Measurements from ENCODE around the gene MSI2. TPM values are rescaled to one million over a fixed set of nuclear protein-coding genes. Genes with fewer than 3 reads are reported as not detected.

Gene MSI2
- total RNA-seq, 1 donor from 2014 or later: 24.2 TPM

- no peak for DNase-seq (ENCODE audit: low spot score)
- ATAC-seq: no peak
Measured at GRCh38 chr17:57406131-57406980, 150.0 kb downstream of the MSI2 start.

GRCh38 chr17:57406981-57407286 is 150.6 kb downstream of the MSI2 start:
- DNase-seq (ENCODE audit: low spot score) (no peak), ATAC-seq (no peak)

DNA sequence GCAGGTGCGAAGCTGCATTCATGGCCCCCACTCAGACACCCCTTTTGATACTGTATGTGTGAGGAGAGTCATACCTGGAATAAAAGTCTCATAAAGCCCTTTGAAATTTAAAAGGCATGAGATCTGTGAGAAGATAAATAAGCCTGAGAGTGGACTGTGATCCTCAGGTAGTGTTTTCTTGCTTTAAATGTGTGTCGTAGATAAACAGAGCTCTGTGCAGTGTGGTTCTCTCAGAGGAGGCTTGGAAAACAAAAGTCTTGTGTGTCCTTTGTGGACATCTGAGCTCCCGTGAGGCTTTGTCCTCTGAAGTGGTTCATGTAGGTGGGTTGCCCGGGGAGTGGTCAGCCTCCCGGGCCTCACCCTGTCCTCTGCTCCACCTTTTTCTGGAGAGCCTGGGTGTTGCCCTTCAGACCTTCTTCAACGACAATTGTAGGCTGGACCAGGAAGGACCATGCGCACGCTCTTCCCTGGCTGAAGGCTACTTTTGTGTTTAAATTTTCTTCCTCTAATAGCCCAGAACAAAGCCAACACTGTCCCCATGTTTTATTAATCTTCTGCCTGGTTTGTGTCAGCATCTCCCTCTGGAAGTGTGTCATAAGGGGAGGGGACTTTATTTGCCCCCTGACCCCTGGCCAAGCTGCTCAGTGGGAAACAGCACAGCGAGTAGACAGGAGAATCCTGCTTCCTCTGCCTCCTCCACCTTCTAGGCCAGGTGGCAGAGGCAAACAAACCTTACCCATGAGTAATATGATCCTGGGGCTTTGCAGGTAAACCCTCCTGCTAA is 151.2 kb downstream of the MSI2 start:
- no peak for ATAC-seq

GRCh38 chr17:57408071-57408811 is 151.9 kb downstream of the MSI2 start:
- no peak for ATAC-seq

More for the DNA sequence above, 151.2 kb downstream of the MSI2 start:
- DNase-seq (ENCODE audit: low spot score): no peak

DNA sequence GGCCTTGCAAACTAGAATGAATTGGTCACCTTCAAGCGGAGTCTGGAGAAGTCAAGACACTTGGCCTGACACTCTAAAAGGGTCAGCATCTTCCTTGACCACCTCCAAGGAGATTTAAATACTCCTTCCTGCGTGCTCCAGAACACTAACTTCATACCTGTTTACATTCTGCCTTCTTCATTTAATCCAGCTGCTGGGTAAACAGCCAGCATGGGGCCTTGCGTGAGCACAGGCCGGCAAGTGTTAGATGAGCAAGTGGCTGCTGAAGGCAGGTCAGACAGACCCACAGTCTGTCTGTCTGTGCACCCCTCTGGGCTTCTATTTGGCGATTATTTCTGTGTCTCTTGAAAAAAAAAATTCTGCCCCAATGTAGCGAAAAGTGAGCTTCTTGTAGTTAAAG is 153.8 kb downstream of the MSI2 start:
- DNase-seq (ENCODE audit: low spot score) (no peak), ATAC-seq (no peak)

More at GRCh38 chr17:57408071-57408811, 151.9 kb downstream of the MSI2 start:
- no peak for DNase-seq (ENCODE audit: low spot score)

DNA sequence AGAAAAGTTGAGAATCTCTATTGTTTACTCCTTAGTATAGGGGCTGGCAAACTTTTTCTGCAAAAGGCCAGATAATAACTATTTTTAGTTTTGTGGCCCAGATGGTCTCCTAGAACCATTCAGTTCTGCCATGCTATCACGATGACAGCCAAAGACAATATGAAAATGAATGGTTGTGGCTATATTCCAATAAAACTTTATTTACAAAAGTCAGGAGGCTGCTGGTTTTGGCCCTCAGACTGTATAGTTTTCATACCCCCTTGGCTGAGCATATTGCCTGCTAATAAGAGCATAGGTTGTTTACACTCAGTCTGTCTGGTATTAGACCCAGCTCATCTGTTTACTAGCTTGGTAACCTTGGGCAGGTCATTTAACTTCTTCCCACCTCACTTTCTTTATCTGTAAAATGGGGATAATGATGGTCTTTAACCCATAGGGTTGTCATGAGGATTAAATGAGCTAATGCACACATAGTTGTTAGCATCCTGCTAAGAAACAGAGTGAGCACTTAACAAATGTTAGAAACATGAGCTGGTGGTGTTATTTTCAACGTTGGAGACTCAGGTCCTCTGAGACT is 156.3 kb downstream of the MSI2 start:
- DNase-seq (ENCODE audit: low spot score): no peak
- ATAC-seq: no peak

- ATAC-seq (peak; percentile 24), DNase-seq (ENCODE audit: low spot score) (no peak)
Measured at GRCh38 chr17:57413848-57414651, 157.7 kb downstream of the MSI2 start.

DNA sequence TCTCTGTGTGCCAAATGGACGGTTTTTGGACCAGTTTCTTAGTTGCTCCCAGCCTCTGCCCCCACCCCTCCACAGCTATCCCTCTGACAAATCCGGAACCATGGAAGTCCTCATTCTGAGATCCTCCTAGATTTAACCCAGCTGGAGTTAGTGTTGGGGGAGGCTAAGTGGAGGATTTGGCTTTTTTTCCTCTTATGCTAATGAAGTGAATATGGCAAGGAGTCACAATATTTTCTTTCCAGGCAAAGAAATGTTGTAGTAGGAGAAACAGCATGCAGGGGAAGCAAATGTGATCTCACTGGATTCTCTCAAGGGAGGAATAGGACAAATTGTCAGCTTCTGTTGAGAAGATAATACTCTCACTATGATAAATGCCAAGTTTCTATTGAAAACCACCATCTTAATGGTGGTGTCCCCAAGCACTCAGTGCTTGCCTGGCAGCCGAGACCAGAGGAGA is 159.5 kb downstream of the MSI2 start:
- DNase-seq (ENCODE audit: low spot score): no peak
- no peak for ATAC-seq

DNA sequence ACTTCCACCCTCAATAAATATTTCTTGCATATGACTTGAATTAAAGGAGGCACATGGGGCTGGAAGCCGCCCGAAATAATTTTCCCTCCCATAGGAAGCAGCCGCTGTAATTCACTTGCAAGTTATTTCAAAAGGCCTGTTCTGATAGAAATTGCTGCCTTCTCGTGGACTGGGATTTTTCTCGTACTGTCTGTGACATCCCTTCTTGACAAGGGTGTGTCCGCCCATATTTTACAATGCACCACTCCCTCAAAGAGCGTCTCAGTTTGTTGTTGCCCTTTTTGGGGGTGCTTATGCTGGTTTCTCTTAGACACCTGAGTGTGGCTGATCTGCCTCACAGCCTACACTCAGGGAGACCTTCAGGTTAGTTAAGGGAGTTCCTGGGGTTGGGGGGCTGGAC is 160.0 kb downstream of the MSI2 start:
- DNase-seq (ENCODE audit: low spot score): no peak

DNA sequence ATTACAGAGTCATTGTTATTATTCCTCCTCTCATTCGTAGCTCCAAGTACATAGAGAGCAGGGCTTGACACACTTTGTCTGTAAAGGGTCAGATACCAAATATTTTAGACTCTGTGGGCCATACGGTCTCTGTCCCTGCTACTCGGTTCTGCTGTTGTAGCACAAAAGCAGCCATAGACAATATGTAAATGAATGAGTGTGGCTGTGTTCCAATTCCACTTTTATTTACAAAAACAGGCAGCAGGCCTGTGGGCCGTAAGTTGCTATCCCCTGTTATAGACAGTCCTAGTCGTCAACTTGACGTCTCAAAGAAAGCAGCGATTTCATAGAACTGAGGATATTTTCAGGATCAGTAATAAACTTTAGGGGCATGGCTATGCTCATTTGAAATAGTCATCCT is 161.6 kb downstream of the MSI2 start:
- no peak for ATAC-seq
- DNase-seq (ENCODE audit: low spot score): no peak

More for the DNA sequence above, 160.0 kb downstream of the MSI2 start:
- no peak for ATAC-seq

- no peak for ATAC-seq
Measured at GRCh38 chr17:57418463-57419246, 162.3 kb downstream of the MSI2 start.

GRCh38 chr17:57419940-57420550 is 163.7 kb downstream of the MSI2 start:
- no peak for DNase-seq (ENCODE audit: low spot score)
- ATAC-seq: no peak

More at GRCh38 chr17:57418463-57419246, 162.3 kb downstream of the MSI2 start:
- no peak for DNase-seq (ENCODE audit: low spot score)

- no peak for ATAC-seq
- no peak for DNase-seq (ENCODE audit: low spot score)
Measured at GRCh38 chr17:57420734-57421717, 164.7 kb downstream of the MSI2 start.

DNA sequence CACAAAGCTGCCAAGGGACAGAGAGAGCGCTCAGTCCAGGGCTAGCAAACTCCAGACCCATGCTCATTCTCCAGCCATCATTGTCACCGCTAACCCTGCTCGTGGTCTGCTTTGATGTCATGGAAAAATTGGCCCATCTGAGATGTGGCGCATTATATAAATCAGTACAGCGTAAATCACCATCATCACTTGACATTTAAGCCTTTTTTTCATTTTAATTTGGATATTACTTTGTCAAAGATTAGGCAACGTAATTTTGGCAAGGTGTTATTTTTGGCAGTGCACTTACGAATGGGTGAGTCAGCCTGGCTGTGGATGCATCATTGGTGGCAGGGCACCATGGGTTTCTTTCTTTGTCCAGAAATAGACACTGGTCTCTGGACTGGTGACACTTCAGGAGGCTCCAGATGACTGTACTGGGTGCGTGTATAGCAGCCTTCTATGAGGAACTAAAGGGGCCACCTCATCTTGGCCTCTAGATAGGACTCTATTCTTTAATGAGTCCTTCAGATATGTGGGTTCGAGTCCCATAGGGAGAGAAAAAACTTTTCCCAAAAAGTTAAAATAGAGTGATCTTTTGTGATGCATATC is 166.3 kb downstream of the MSI2 start:
- DNase-seq (ENCODE audit: low spot score) (no peak), ATAC-seq (no peak)

- ATAC-seq: no peak
- DNase-seq (ENCODE audit: low spot score): no peak
Measured at GRCh38 chr17:57423541-57423940, 167.2 kb downstream of the MSI2 start.

DNA sequence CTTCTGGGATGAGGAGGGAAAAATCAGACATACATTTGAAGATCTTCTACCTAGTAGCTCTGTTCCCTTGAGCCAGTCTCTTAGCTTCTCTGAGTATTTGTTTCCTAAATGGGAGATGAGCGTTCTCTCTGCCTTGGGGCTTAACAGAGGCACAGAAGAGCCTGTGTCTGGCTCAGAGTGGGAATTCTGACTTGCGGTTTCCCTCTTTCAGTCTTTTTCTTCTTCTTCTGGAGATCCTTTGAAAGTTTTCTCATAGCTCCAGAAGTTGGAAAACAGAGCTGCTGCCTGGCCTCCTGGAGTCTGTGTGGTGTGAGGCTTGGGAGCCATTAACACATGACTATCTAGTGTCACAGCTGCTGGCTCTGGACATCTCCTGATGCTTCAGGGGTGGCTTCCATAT is 167.9 kb downstream of the MSI2 start:
- DNase-seq (ENCODE audit: low spot score): no peak
- no peak for ATAC-seq

GRCh38 chr17:57424777-57425188 is 168.5 kb downstream of the MSI2 start:
- no peak for DNase-seq (ENCODE audit: low spot score)
- ATAC-seq: no peak
